Measurements from ENCODE around the gene CXCR6.

CXCR6 gene

DNA sequence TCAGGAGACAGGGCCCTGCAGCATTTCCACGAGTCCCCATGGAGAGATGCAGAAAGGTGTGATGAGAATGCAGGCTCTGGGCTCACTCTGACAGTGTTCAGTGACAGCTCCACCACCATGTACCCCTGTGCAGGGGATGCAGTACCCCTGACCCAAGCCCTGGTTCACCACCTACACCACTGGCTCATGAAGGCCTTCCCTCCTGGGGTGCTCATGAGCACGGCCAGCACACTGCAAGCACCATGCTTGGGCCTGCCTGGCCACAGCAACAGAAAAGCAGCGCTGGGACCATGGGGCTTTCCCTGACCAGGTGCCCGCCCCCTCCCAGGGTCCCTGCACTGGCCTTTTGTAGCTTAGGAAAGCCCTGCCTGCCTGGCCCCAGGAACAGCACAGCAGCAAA lies 6.2 kb downstream of the CXCR6 start:
- no peak for DNase-seq

DNA sequence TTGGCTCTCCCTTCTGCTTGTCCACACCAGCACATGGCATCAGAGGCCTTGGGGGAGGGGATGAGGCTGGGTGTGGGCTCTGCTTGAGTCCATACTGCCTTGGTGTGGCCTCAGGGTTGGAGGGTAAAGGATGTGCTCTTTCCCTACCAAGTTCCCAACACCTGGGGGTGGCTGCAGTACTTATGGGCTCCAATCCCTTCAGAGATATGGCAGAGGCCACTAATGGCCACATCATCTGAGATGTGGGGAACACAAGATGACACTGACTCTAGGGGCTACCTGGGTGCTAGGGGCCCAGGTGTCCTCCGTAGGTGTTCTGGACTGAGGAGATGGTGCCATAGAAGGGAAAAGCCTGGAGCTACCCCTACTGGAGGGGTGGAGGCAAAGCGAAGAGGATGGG lies 6.9 kb downstream of the CXCR6 start:
- DNase-seq, result no peak

DNA sequence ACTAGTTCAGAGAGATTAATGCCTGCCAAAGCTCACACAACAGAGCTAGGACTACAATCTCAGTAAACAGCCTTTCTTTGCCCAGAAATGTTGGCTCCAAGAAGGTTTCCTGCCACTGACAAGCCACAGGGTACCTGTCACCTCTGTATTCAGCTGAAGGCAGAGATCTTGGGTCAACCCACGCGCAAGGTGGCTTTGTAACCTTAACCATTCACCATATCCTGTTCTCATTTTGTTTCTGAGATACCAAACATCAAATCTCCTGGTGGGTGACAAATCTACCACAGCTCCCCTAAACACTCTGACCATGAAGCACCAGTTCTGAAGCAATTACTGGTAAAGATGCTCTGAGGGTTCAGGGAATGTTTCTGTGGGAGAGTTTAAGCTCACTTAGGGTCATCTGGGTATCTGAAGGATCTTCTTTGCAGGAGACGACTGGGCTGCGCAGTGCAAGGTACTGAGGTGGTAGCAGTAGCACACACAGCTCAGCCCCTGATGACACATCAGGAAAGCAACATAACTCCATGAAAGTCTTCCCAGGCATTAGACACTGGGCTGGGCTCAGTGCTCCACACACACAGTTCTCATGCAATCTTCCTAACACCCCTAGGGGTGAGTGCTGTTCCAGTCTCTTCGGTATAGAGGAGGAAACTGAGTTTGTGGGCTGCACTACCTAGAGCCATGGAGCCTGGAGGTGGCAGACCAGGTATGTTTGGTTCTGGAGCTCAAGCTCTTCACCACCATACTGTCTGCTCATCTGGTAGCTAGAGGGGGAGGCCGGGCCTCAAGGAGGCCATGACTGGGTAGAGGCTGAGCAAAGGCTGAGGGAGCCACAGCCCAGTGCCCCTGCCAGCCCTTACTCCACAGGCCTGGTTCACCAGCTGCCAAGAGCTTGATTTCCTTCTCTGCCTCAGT lies 7.7 kb downstream of the CXCR6 start:
- DNase-seq, result no peak

DNA sequence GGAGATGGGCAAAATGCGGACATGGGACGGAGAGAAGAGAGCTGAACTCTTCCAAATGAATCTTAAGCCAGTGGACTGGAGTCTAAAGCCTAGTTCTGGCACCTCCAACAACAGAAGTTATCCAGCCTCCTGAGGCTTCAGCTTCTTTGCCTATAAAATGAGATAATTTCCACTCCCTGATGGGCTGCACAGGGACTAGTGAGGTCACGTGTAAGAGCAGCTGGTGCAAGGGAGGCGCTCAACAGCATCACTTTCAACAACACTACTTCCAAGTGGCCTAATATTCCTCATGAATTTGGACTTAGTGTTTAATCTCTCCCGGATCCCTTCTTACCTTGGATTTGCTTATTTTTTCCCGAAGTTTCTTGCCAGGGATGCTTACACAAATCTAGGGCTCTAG lies 8.7 kb downstream of the CXCR6 start:
- no peak for DNase-seq

DNA sequence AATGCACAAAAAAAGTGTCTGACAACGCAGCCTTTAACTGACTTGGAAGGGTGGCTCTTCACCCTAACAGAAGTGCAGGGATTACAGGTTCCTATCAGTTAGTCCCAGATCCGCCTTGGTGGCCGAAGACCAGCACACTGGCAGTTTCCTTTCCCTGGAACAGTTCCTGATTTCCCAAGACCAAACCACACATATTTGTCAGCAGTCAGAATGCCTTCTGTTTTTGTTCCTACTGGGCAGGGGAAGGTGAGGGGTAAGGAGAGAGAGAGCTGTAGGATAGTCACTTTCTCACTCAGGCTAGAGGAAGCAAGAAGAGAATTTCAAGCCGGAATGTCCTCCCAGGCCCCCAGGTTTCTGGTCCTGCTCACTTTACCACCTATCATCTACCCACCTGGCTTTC lies 9.2 kb downstream of the CXCR6 start:
- DNase-seq, result peak; percentile 20

DNA sequence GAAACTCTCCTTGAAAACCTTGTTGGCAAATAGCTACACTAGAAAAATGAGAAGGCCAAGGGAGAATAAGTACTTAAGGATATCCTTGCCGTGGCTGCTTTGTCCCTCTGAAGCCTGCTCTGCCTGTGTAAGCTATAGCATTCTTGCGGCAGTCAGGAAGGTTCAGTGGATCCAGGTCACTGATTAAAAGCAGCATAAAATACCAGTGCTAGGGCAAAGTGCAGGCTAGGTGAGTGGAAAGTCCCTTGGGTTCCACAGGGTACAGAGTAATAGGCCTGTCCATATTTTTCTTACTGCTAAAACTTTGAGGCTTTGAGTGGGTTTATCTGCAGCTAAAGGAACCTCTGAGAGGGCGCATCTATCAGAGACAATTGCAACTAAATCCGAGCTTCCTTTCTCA lies 10.3 kb downstream of the CXCR6 start:
- peak; percentile 17 for DNase-seq

DNA sequence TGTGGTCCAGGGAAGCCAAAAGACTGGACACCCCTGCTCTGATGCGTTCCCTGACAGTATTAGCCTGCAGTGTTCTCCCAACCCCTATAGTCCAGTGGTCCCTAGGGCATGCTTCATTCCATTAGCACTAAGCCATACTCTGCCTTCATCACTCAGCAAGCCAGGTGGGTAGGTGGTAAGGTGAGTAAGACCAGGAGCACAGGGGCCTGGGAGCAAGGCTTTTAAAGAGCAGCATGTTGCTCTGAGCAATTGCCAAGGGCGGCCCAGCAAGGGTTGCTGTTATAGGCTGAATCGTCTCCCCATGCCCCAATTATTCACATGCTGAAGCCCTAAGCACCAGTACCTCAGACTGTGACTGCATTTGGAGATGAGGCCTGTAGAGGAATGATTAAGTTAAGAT lies 11.0 kb downstream of the CXCR6 start:
- peak; percentile 32 for DNase-seq

DNA sequence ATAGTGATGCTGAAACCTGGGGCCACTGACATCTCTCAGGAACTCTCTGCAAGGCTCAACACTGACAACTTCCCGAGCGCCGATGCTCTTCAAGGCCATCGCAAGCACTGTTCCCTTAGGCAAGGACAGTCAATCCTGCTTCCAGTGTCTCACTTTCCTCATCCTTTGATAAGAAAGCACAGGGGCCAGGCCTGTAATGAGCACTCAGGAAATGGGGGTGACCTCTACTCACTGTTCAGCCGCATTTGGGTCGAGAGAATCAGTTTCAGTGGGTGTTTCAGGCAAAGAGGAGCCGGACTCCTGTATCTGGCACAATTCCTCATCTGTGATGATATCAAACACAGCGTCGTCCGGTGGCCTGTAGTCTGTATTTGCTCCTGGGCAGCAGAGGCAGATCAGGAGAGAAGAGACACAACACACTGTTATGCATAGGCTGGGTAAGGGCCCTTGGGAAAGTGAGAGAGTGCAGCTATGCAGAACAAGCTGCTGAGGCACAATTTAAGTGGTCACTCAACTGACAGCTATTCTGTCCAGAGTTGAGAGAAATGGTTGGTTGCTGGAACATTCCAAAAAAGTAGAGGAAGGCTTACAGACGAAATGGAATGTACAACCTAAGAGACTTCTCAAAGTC lies 11.9 kb downstream of the CXCR6 start:
- peak; percentile 20 for DNase-seq

DNA sequence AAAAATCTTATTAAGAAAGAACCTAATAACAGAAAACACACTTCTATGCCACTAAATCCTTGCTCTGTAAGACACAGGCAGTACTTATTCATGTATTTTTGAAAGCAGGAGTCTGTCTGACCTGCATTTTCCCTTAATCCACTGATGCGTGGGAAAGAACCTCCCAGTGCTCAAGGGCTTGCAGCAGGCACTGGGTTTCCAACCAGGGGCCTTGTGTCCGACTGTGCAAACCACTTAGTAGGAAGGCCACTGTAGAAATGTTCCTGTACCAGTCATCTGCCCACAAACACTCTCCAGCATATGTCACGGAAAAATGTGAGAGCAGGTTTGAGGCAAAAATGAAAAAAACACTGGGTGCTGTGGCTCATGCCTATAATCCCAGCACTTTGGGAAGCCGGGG lies 12.4 kb downstream of the CXCR6 start:
- no peak for DNase-seq

DNA sequence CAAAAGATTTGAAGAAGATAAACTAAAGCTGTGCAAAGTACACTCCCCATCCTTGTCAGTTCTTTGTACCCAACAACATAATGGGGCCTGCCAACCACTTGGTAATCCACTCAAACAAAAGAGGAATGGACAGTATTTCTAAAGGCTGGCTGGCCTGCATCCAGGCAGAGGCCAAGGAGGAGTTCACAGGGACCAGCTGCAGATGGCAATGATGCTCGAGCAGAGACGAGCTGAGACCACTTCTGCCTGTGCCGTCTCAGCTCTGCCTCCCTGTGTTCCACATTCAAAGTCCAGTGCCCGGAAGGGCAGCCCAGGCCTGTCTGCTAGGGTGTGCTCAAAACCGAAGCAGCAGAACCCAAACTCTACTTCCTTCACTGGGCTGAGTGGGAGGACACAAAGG lies 14.3 kb downstream of the CXCR6 start:
- no peak for DNase-seq

DNA sequence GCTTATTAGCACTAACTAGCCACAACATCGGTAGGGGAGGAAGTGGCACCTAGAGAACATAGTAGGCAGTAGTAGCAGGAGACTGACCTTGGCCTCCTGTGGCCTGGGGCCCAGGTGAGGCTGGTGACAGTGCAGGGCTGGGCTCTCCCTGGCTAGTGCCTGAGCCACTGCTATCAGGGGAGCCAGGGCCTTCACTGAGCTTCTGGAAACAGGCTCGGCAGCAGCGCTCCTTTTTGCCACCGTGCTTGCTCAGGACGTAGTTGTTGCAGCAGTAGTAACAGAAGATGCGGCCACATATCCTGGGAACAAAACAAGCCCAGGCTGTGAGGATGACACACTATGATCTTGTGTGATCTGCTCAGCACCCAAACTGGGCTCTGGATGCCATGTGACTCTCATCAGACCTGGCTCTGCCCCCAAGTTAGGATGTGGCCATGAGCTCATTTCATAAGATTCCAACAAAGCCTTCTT lies 15.1 kb downstream of the CXCR6 start:
- DNase-seq, result no peak

DNA sequence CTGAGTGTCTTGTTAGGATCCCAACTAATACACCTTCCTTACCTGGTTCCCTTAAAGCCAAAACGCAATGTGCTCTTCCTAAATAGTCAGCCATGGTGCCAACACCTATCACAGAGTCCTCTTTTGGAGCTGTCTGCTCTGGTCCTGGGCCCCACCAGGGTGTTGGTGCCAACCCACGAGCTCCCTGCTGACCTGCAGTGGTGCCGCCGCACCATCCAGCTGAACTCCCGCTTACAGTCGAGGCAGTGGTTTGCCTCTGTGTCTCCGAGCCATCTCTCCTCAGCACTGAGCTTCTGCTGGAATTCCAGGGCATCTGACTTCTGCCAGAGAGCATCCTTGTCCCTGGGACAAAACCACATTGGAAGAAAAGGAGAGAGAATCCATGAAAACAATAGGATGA lies 15.9 kb downstream of the CXCR6 start:
- no peak for DNase-seq

DNA sequence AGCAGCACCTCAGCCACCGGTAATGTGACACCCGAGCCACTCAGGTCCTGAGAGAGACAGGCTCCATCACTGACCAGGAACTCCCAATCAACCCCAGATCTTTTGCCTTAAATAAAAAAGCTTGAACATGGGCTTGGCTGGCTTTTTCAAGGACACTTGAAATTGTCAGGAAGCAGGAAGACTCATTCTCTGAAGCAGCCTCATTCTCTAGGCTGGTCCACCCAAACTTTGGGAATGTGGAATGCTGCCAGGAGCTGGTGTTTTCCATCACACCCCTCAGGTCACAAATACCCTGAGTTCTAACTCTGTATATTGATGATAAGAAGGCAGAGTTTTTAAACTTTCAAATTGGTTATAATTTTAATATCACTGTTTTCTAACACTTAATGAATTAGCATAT lies 17.0 kb downstream of the CXCR6 start:
- no peak for DNase-seq

DNA sequence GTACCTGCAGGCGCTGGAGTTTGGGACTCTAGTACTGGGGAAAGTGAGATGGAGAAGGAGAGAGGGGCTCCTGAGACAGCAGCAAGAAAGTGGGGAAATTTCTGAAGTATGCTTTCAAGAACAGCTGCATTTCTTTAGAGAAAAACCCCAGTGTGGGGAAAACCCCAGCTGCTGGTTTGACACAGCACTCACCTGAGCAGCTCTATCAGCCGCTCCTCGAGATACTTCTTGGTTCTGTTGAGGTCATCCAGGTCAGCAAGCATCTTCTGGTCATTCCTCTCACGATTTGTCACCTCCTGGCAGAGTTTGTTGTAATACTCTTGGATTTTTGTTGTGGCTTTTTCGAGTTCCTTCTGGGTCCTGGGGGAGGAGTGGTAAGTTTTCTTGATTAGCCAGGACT lies 18.8 kb downstream of the CXCR6 start:
- no peak for DNase-seq

DNA sequence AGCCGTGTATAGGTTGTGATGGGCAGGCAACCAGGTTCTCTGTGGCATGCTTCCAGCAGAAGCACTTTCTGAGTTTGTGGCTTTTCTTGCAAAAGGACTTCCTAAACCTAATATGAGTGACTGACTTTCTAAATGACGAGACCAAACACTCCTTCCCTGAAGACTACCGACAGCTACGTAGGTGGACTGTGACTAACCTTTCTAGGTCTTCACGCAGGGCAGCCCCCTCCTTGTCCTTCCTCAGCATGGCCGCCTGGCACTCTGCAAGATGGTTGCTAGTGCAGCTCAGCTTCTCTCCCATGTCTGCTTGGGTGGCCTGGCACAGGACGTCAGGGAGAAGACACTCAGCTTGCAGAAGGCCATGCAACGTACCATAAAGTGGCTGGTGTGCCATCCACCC lies 20.9 kb downstream of the CXCR6 start:
- DNase-seq, result no peak

DNA sequence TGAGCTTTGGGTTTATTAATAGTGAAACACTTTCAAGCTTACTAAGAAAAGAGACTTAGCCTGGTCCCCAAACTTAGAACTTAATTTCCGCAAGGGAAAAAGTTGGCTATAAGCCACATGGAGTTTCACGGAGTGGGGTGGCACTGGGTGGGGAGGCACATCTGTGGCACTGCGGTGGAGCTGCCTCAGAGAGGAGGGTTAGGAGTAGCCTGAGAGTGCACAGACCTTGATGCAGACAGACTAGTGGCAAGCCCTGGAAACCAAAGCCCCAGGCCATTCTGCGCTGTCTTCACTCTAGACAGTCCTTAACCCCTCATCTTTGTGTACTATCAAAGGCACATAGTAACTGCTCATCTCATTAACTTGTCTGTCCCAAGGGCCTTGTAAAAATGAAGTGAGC lies 22.0 kb downstream of the CXCR6 start:
- DNase-seq, result no peak

DNA sequence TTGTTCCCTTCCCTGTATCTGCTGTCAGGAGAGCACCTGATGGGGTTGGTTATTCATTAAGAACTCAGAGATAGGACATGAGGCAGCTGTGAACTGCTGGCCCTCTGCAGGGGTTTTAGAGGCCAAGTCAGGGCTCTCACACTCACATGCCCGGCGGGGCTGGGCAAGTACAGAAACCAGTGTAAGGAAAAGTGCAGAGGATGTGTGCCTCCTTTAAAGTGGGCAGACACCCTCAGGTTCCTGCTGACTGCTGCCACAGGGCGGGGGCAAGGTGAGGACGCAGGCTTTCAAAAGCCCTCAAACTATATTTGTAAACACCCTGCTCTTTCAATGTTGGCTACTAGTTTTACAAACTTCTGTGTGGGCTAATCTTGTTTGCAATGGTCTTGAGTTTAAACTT lies 22.4 kb downstream of the CXCR6 start:
- DNase-seq, result no peak

DNA sequence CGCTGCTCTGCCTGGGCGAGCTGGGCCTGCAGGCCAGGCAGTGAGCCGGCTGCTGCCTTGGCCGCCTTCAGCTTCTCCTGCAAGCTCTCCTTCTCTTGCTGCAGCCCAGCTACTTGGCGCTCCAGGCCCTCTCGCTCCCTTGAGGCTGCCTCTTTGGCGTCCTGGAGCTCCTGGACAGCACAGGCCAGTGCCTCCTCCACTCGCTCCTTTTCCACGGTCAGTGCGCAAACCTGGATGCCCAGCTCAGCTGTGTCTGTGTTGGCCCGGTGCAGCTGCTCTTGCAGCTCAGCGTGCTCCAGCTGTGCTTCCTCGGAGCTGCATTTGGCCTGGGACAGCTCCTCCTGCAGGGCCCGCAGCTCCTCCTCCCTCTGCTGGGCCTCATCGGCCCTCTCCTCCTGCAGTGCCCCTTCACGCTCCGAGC lies 23.1 kb downstream of the CXCR6 start:
- DNase-seq, result peak; percentile 62

DNA sequence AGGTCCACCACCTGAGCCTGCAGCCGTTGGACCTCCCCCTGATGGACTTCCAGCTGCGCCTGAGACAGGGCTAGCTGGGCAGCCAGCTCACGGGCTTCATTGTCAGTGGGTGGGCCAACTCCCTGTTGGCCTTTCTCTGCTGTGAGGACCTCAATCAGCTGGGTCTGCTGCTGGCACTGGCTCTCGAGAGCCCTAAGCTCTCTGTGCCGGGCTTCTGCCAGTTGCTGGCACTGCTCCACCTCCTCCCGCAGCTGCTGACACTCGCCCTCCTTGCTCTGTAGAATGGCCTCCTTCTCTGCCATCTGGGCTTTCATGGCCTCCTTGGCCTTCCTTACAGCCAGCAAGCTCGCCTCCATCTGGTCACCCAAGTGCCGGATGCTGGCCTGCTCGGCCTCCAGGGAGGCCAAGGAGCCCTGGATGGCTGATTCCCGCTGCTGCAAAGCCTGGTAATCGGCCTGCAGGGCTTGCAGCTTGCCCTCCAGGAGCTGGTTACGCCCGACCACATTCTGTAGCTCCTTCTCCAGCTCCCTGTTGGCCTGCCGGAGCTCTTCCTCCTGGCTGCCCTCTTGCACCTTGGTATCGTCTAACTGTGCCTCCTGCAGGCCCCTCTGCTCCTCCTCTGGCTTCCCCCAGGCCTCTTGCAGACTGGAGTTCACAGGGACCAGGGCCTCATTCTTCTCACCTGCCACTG lies 23.8 kb downstream of the CXCR6 start:
- DNase-seq, result no peak

DNA sequence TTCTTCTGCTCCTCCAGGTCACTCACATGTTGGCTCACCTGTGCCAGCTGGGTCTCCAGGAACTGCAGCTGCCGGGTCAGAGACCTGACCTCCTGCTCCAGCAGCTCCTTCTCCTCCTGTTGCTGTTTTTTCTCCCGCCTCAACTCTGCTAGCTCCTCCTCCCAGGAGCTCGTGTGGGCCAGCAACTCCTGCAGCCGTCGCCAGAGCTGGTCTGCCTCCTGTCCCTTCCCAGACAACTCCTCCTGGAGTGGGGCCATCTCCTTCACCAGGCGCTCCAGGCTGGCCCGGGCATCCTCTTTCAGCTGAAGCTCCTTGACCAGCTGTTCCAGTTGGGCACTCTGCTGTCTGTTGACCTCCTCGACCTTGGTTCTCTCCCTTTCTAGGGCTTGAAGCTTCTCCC lies 24.5 kb downstream of the CXCR6 start:
- DNase-seq, result no peak

DNA sequence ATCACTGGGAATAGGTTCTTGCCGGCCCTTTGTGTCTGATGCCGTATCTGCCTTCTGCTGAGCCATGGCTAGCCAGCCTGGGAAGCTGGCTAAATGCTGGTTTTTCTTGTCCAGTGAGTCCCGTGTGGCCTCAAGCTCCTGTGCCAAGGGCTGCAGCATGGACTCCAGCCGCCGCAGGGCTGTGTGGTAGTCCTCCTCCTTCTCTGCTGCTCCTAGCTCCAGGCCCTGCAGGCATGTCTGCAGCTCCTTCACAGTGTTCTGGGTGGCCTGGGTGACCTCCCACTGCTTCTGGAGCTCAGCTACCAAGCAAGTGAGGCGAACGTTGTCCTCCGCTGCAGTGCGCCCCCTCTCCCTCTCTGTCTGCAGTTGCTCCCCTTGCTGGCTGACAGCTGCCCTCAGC lies 24.9 kb downstream of the CXCR6 start:
- DNase-seq, result no peak

DNA sequence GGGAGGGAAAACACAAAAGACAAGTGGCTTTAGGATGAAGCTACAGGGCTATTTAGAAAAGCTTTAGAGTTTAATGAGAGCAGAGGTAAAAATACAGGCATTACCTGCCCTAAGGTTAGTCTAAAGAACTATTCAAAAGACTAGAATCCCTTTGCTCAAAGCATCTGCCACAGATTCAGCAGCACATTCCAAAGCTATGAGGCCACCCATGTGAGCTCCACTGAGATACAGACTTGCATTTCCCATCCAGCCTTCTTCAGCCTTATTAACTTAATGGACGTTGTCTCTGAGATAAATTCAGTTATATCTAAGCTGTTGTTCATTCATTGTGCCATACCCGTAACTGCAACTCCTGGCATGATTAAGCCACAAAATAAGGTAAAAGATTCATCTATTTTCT lies 25.4 kb downstream of the CXCR6 start:
- DNase-seq, result no peak

DNA sequence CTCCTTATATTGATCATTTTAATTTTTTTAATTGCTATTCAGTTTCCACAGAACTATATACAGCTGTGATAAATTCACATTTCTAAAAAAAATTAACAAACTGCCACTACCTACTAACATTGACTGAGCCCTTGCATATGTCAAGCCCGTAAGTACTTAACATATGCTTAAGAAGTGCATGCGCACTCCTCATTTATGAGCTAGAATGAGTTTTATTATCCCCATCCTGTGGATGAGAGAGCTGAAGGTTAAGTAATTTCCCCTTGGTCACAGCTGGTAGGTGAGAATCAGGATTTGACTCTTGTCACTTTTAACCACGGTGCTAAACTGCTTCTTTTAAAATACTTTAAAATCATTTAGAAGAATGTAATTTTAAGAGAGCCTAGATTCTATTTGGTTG lies 25.9 kb downstream of the CXCR6 start:
- DNase-seq, result no peak

DNA sequence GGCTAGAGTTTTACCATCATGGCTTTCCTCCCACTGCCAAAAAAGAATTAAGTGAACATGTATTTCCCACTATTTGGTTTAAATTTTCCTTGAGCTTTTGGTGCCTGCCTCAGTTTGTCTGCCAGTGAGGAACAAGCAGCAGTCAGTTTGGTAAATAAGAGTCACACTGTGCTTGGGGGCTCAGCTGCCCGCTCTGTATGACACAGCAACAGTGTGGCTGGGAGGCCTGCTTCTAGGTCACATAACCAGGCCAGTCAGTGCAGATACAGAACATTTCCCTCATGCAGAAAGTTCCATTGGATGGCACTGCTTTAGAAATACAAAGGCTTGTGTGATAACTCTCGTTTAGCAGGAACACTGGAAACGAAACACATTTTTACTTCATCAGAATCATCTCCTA lies 26.7 kb downstream of the CXCR6 start:
- DNase-seq, result no peak

Data from right forelimb (tissue), 1 donor.